ENCODE data around the gene IMMP2L.

Gene IMMP2L

DNA sequence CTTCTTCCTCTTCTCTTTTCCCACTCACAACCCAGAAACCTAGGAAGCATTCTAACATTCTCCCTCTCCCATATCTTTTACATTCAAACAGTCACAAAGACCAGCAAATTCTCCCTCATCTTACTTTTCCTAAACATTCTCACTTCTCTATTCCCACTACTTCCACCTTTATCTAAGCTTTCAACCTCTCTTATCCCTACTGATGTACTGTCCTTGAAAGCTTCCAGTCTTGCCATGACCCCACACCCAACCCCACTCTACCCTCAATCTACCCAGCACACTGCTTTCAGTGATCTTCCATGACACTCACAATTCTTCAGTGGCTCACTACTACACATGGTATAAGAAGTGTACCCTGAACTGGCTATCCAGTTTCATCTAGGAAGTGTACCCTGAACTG is 5.3 kb downstream of the IMMP2L start:
- no peak for DNase-seq

DNA sequence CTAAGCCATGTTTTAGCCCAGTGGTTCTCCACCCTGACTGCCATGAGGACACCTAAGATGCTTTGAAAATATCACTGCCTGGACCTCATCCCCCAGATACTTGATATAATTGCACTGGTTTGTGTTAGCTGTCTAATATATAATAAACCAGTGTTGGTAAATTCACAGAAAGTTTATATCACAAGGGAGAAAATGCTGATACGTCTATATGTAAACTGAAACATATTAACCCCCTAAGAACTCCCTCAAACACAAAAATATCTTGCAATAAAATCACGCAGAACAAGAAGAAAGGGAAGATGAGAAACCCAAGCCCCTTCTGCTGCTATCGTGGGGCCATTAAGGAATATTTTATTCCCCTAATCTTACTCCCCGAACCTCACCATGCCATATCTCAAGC is 8.2 kb downstream of the IMMP2L start:
- no peak for DNase-seq

- no peak for DNase-seq
These were observed 21.2 kb downstream of the IMMP2L start for GRCh38 chr7:111541067-111541466.

DNA sequence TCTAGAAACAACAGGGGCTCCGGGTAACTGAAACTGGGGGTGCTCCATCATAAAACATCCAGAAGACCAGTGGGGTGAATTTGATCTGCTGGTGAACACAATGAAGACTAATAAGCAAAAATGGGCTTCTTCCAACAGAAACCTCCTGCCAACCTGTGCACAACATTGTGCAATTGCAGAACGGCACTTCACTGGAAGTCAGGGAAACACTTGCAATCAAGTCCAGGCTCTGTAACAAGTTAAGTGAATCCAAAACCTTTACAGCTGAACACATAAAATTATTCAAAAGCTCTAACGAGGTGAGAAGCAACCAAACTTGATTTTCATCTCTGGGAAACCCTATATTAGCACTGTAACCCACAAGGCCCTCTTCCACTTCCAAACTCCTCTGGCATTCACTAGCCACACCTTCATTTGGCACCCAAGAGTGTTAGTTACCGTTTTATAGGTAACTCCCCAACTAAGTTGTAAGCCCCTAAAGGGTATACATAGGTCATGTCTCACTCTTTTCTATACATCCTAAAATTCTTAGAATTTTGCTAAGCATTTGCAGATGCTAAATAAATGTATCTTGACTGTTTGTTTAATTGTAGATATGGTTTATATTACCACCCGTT is 22.0 kb downstream of the IMMP2L start:
- DNase-seq = no peak

DNA sequence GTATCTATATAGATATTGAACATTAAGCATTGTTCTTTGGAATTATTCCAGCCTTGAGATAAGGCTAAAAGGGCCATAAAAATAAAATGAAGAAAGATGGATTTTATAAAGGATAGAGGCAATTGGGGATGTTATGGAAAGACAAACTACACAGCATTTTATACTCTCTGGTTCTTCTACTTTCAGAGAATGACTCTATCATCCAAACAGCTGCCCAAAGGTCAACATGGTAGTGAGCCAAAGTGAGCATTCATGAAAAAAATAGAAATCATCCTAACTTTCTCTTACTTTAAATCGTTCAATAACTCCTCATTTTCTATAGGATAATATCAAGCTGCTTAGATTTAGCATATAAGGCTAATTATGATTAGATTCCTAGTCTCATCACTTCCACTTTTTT is 25.2 kb downstream of the IMMP2L start:
- DNase-seq = no peak

- no peak for DNase-seq
These were observed 27.0 kb downstream of the IMMP2L start for GRCh38 chr7:111535142-111535870.

DNA sequence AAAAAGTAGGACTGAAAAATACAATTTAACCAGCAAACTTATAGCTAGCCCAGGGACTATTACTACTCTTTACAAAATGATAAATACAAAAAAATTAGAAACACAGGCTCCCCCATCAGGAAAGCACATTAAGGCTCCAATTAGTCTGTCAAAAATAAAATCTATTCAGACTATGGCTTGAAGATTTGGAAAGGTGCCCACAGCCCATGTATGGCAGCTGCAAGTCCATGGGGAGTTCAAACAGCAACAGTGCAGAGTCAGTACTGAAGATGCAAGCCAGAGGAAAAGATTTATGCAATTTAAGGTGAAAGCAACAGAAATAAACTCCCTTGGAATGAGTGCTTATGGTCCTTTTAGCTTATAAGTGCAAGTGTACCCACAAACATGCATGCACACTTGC is 29.7 kb downstream of the IMMP2L start:
- DNase-seq = no peak

DNA sequence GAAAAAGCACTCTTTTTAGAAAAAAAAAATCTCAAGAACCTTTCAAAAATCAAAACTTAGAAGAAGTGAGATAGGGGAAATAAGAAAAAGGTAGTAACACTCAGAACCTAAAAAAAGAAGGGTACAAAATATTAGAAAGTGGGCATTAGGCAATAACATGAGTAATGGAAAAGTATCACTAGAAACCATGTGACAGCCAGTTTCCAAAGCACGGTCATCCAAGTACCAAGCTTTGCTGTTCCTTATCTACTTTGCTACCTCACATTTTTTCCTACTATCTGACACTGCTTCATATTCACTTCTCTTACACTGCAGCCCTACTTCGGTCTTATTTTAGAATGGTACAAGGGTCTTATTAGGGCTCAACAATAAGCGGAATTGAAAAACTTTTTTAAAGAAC is 30.3 kb downstream of the IMMP2L start:
- no peak for DNase-seq

DNA sequence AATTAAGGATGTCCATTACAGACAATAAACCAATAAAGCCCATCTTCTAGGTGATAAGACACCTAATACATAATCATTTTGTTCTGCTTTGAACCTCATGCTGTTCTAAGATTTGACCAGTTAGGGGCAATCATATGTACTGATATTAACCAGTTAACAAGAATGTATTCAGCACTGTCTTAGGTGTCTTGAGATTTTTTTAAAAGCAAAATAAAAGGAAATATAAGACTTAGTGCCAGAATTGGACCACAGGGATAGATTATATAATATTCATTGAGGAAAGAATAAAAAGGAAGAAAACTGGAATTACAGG is 32.0 kb downstream of the IMMP2L start:
- DNase-seq = no peak

- DNase-seq = no peak
These were observed 32.6 kb downstream of the IMMP2L start for GRCh38 chr7:111529507-111530355.

DNA sequence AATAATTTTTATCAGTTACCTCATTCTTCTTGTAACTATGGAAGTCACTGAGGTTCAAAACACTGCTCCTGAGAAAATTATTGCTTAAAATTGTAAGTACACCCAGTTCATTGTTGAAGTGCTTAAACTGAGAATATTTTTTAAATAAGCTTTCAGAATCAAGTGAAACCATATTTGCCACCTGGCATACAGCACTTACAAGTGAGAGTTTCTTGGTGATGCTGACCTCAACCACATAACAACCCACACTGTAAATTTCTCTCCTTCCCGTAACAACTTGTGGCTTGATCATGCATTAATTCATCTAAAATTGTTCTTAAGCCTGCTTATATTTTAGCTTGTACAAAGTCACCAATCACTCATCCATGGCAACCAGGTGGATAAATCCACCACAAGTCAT is 34.0 kb downstream of the IMMP2L start:
- no peak for DNase-seq

- no peak for DNase-seq
These were observed 34.7 kb downstream of the IMMP2L start for GRCh38 chr7:111527545-111527944.

GRCh38 chr7:111525100-111525499 is 37.2 kb downstream of the IMMP2L start:
- DNase-seq = no peak

GRCh38 chr7:111521660-111522059 is 40.6 kb downstream of the IMMP2L start:
- no peak for DNase-seq

DNA sequence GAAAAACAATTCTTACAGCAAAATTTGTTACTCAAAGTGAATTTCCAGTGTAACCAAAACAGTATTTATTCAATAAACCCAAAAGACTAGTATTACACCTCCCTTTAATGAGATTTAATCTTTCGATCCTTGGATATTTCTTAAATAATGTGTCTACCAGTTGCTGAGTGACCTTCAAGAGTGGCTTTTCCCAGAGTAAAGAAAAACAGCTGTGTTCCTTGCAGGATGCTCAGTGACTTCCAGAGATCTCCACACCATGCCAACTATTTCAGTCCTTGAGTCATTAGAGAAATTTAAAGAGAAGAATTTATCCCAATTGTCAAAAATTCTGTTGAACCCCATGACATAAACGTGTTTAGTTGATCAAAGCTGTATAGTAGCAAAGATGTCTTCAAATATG is 44.0 kb downstream of the IMMP2L start:
- DNase-seq = no peak

GRCh38 chr7:111517549-111517951 is 44.7 kb downstream of the IMMP2L start:
- DNase-seq = no peak

DNA sequence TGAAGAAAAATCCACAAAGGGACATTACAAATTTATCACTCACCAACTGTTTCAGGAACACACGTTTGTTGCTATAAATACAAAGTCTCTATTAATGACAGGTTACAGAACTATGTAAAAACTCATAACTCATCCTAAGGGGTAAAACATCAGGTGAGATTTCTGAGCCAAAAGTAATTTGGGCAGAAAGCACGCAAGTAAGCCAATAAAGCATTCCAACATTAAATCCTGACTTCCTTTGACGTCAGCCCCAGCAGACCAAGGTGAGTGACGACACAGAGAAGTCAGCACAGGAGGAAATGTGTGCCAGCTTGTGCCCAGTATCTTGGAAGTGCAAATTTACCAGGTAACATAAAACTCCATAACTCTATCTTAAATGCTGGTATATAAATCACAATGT is 45.7 kb downstream of the IMMP2L start:
- no peak for DNase-seq

DNA sequence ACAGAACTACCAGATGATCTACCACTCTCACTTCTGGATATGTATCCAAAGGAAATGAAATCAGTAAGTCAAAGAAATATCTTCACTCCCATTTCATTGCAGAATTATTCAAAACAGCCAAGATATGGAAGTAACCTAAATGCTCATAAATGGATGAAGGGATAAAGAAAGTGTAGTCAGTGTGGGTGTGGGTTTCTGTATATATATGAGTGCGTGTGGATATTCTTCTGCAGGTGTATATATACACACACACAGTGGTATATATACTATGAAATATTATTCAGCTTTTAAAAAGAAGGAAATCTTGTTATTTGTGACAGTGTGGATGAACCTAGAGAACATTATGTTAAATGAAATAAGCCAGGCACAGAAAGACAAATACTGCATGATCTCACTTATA is 48.7 kb downstream of the IMMP2L start:
- DNase-seq = no peak

GRCh38 chr7:111511845-111512244 is 50.4 kb downstream of the IMMP2L start:
- DNase-seq = no peak

- DNase-seq = no peak
These were observed 51.5 kb downstream of the IMMP2L start for GRCh38 chr7:111510584-111511378.

DNA sequence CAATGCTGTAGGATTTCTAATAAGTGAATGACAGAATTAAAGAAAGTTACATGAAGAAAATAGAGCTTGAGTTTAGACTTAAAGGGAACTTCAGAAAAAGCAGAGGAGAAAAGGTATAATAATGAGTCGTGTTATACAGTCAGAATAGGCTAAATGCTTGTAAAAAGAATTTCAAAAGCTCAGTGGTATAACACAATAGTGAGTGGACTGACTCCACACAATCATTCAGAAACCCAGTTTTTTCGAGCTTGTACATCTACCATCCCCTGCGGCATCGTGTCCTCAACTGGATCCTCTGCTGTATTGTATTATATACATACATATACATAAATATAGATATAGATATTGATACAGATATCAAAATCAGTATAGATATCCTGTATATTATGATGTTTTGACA is 52.2 kb downstream of the IMMP2L start:
- DNase-seq = no peak

GRCh38 chr7:111509288-111509687 is 53.0 kb downstream of the IMMP2L start:
- DNase-seq = no peak

GRCh38 chr7:111508387-111508786 is 53.9 kb downstream of the IMMP2L start:
- no peak for DNase-seq

Data from cortex of kidney (tissue), 1 donor.